ENCODE measurements around the gene DCST1. TPM values are rescaled to one million over a fixed set of nuclear protein-coding genes. Genes with fewer than 3 reads are reported as not detected.

The DCST1 gene
- total and polyA plus RNA-seq, 2 donors (not counting 3 experiments of a cell fraction or from before 2014, with no cell fraction given) = not detected

DNA sequence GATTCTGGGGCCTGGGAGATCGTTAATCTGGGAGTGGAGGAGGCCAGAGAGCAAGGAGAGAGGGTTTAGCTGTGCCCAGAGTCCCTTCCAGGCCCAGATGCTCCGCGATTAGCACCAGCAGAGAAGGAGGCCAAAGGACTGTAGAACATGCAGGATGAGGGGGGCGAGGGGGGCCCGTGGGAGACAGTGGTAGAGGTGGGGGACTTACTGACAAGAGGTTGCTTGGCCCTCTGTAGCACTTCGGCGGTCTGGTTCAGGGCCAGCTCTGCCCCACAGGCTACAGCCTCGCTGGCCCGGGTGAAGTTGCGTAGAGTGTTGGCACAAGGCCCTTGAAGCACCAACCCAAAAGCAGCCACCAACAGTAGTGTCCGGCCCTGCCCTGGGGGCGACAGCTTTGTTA, 738 bp upstream of the DCST1 start:
- H3K27me3 ChIP-seq (ENCODE audit: control insufficient read depth in 2 of 2, insufficient read depth in 2 of 2, low read length in 2 of 2) = no peaks in the 10 kb centered on the region
- H3K9me1 ChIP-seq (replicated peaks; ENCODE audit: control insufficient read depth, extremely low read depth, insufficient read depth, low read length) = no peaks in the 10 kb centered on the region
- H3K9me3 ChIP-seq (replicated peaks; ENCODE audit: control insufficient read depth, insufficient read depth, low read length) = no peaks in the 10 kb centered on the region
- no TSS peak for BruUV-seq (replicated peaks)
- CTCF ChIA-PET = interaction anchor here (1.2 to 3.1 kb wide), 4 partner anchors 12 to 31 kb away, joined by 3 to 12 read pairs (median 6); partner anchors contain the start of genes ADAM15 and EFNA4
- no peak overlapping the region for H3K9ac ChIP-seq (replicated peaks; ENCODE audit: extremely low read depth, insufficient read depth, low read length)
- no peak overlapping the region for H3K4me2 ChIP-seq (ENCODE audit: insufficient read depth, low read length)
- POLR2A ChIA-PET = no interaction called here
- H2AFZ ChIP-seq (ENCODE audit: low read depth, low read length) = no peak overlapping the region
- no peaks in the 10 kb centered on the region for H3K36me3 ChIP-seq (ENCODE audit: control insufficient read depth in 2 of 2, extremely low read depth in 1 of 2, insufficient read depth in 2 of 2, low read length in 2 of 2)
- dilution Hi-C loops (cut with MboI; ENCODE audit: extremely low pct_ligation_motif_present, low sequenced_read_pairs) = no loop called here
- no peaks in the 10 kb centered on the region for H3K4me1 ChIP-seq (ENCODE audit: control insufficient read depth, extremely low read depth, insufficient read depth, low read length)
- H3K79me2 ChIP-seq (ENCODE audit: control insufficient read depth, insufficient read depth, low read length) = no peaks in the 10 kb centered on the region
- H3K4me3 ChIP-seq (replicated peaks in 1 of 3; ENCODE audit: insufficient read depth in 1 of 3, low read depth in 1 of 3, low read length in 3 of 3) = no peak overlapping the region
- no peak overlapping the region for H3K27ac ChIP-seq (ENCODE audit: insufficient read depth, low read depth, low read length)
- TF ChIP-seq JUN (IDR thresholded peaks at IDR 0.05; ENCODE audit: borderline replicate concordance, insufficient read depth, insufficient read length, low read depth) (no peak), EZH2 (IDR thresholded peaks at IDR 0.05; ENCODE audit: borderline replicate concordance, low read depth, low read length, severe bottlenecking) (no peak), POLR2AphosphoS5 (IDR thresholded peaks at IDR 0.05; ENCODE audit: insufficient read depth, low read depth, low read length) (no peak), FOS (IDR thresholded peaks at IDR 0.05; ENCODE audit: borderline replicate concordance, insufficient read depth, low read length) (no peak), MAX (IDR thresholded peaks at IDR 0.05; ENCODE audit: insufficient read depth, insufficient read length) (no peak), MYC (IDR thresholded peaks at IDR 0.05; ENCODE audit: low read depth, low read length) (no peak), POLR2A (IDR thresholded peaks at IDR 0.05; ENCODE audit: low read depth, low read length) (no peak), GATA2 (IDR thresholded peaks at IDR 0.05; ENCODE audit: insufficient read depth, insufficient read length, low read depth, low read length) (no peak), CTCF (IDR thresholded peaks at IDR 0.05; ENCODE audit: extremely low read depth in 1 of 2, insufficient read depth in 1 of 2, low read depth in 1 of 2, low read length in 2 of 2) (no peak)
- no peaks in the 10 kb centered on the region for H4K20me1 ChIP-seq (replicated peaks; ENCODE audit: control insufficient read depth, extremely low read depth, insufficient read depth, low read length)
- FAIRE-seq (no peak), DNase-seq (ENCODE audit: low read depth, low spot score) (no peak)
- intact Hi-C loops (cut with micrococcal nuclease) = no loop called here
